ENCODE data around the gene ZC3H12A. TPM values are rescaled to one million over a fixed set of nuclear protein-coding genes. Genes with fewer than 3 reads are reported as not detected.

Gene ZC3H12A
- total RNA-seq, 2 donors from 2014 or later = 12.2 to 31.6 TPM

GRCh38 chr1:37493336-37494098 is 19.1 kb downstream of the ZC3H12A start:
- Histone ChIP-seq H3K36me3 (replicated peaks in 1 of 2; ENCODE audit: insufficient read depth in 1 of 2, low read depth in 2 of 2) (peaks cover 0 to 6% of the 10 kb centered on the region in 2 donors), H3K27me3 (no peaks in the 10 kb centered on the region), H3K9me3 (no peaks in the 10 kb centered on the region), H3K4me3 (no peak overlapping the region), H3K27ac (no peak overlapping the region), H3K4me1 (peaks cover 15% of the 10 kb centered on the region)
- ATAC-seq (no peak), DNase-seq (no peak)
- TF ChIP-seq POLR2A (IDR thresholded peaks at IDR 0.05) = no peak
- TF ChIP-seq CTCF (IDR thresholded peaks at IDR 0.05) = no peak
- intact Hi-C loops (cut with DNase I) = no loop called here
- whole genome bisulfite sequencing, 2 donors = 83 to 85% methylated on average over 2 of the region's 2 CpGs

GRCh38 chr1:37495875-37496274 is 21.5 kb downstream of the ZC3H12A start:
- TF ChIP-seq POLR2A (IDR thresholded peaks at IDR 0.05) = no peak
- TF ChIP-seq CTCF (IDR thresholded peaks at IDR 0.05) = no peak
- no peak for ATAC-seq
- H3K36me3 ChIP-seq (replicated peaks in 1 of 2; ENCODE audit: insufficient read depth in 1 of 2, low read depth in 2 of 2) = peaks cover 0 to 3% of the 10 kb centered on the region in 2 donors
- no peak overlapping the region for H3K27ac ChIP-seq
- WGBS, 2 donors = 22 to 45% methylated on average over 1 of the region's 1 CpG
- H3K4me3 ChIP-seq = no peak overlapping the region
- intact Hi-C loops (cut with DNase I) = no loop called here
- no peak for DNase-seq
- H3K9me3 ChIP-seq = no peaks in the 10 kb centered on the region
- H3K27me3 ChIP-seq = no peaks in the 10 kb centered on the region
- H3K4me1 ChIP-seq = peaks cover 29% of the 10 kb centered on the region

DNA sequence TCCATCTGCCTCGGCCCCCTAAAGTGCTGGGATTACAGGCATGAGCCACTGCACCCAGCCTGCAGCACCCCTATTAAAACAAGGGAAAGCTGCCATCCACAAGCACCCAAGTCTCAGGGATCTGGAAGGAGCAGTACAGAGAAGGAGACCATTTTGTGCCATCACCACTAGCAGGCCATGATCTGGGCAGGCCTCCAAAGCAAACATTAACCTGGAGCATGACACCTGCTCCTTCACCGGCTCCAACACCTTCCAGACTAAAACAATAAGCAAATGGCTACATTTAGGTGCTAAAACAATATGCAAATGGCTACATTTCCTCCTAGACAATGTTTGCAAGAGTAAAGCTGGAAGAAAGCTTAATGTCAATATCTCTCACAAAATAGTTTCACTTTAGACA is 23.5 kb downstream of the ZC3H12A start:
- Histone ChIP-seq H3K36me3 (replicated peaks in 1 of 2; ENCODE audit: insufficient read depth in 1 of 2, low read depth in 2 of 2) (peaks cover 0 to 4% of the 10 kb centered on the region in 2 donors), H3K27me3 (no peaks in the 10 kb centered on the region), H3K27ac (peak overlapping the region in 3 of 4 donors; percentile 50 to 61 (median 57)), H3K4me3 (no peak overlapping the region), H3K4me1 (peaks cover 29% of the 10 kb centered on the region), H3K9me3 (no peaks in the 10 kb centered on the region)
- TF ChIP-seq POLR2A (IDR thresholded peaks at IDR 0.05) = no peak
- peak in 1 of 7 experiments; percentile 6 for TF ChIP-seq CTCF (IDR thresholded peaks at IDR 0.05)
- ATAC-seq (peak; percentile 80), DNase-seq (peak; percentile 82 to 92 (median 86))
- 45 to 48% methylated on average over 2 of the region's 2 CpGs for WGBS, 2 donors
- intact Hi-C loops (cut with DNase I) = no loop called here

DNA sequence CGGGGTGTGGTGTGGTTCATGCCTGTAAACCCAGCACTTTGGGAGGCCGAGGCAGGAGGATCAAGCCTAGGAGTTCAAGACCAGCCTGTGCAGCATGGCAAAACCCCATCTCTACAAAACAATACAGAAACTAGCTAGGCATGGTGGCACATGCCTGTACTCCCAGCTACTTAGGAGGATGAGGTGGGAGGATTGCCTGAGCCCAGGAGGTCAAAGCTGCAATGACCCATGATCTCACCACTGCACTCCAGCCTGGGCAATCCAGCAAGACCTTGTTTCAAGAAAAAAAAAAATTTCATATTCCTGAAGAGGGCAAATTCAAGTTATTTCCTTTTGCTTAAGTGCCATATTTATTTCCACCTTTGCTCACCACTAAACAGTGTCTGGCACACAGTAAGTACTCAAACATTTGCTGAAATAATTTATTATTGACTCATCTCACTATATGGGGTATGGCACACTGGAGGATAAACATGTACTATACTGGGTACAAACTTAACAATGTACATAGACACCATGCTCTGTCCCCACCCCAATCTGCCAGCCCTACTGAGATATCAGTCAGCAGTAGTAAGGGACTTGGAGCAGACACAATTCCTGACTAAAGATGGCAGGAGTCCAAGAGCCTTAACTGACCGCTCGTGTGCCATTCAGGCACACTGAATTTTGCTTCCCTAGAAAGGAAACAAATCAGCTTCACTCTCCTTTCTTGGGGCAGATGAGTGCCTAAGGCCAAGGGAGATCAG is 24.7 kb downstream of the ZC3H12A start:
- ATAC-seq (peak; percentile 83), DNase-seq (peak; percentile 61 to 73 (median 70))
- Histone ChIP-seq H3K9me3 (no peaks in the 10 kb centered on the region), H3K27ac (peak overlapping the region; percentile 1 to 61 (median 54)), H3K36me3 (replicated peaks in 1 of 2; ENCODE audit: insufficient read depth in 1 of 2, low read depth in 2 of 2) (peaks cover 0 to 4% of the 10 kb centered on the region in 2 donors), H3K4me3 (no peak overlapping the region), H3K27me3 (no peaks in the 10 kb centered on the region), H3K4me1 (peaks cover 29% of the 10 kb centered on the region)
- intact Hi-C loops (cut with DNase I) = no loop called here
- 50 to 54% methylated on average over 4 of the region's 4 CpGs for WGBS, 2 donors
- TF ChIP-seq POLR2A (IDR thresholded peaks at IDR 0.05) (no peak), CTCF (IDR thresholded peaks at IDR 0.05) (no peak)
